ENCODE measurements around the gene PDE8B. TPM values are rescaled to one million over a fixed set of nuclear protein-coding genes. Genes with fewer than 3 reads are reported as not detected.

PDE8B gene
- total RNA-seq (0.38 TPM), polyA plus RNA-seq (1.5 TPM)
- long read RNA-seq, donor 1, result 0 reads
- long read RNA-seq, donor 2, result 0 reads
- long read RNA-seq, donor 3, partial matches to known transcripts, result 13 of 13 reads
- long read RNA-seq, donor 3, other reads (novel, unspliced or antisense), result 0 of 13 reads
- long read RNA-seq, donor 4, result 0 reads
- long read RNA-seq, donor 5, result 0 reads
- long read RNA-seq, donor 6, result 0 reads
- long read RNA-seq, donor 7, partial matches to known transcripts, result 6 of 15 reads
- long read RNA-seq, donor 7, other reads (novel, unspliced or antisense), result 9 of 15 reads
- long read RNA-seq, donor 8, result 0 reads
- long read RNA-seq, donor 9, result 0 reads
- long read RNA-seq, donor 10, result 0 reads

- peaks cover 33 to 56% of the 10 kb centered on the region in 2 donors for H3K27me3 ChIP-seq (ENCODE audit: control insufficient read depth in 2 of 2, insufficient read depth in 1 of 2, low read length in 1 of 2)
- WGBS, result 1% methylated on average over 108 of the region's 110 CpGs
These were observed at the start of gene PDE8B for GRCh38 chr5:77210091-77210963. TSS of gene PDE8B (plus strand) at chr5:77210680. CDS start at chr5:77210926, 246 bp downstream.

GRCh38 chr5:77163453-77163852 is 47.0 kb upstream of the PDE8B start:
- Histone ChIP-seq H3K36me3 (ENCODE audit: control insufficient read depth in 2 of 2, insufficient read depth in 2 of 2, low read length in 1 of 2) (no peaks in the 10 kb centered on the region), H3K9me3 (ENCODE audit: control insufficient read depth in 2 of 2, insufficient read depth in 1 of 2, low read length in 1 of 2) (no peaks in the 10 kb centered on the region), H3K27ac (ENCODE audit: low read depth in 1 of 2, low read length in 1 of 2) (no peak overlapping the region), H3K4me1 (ENCODE audit: control insufficient read depth in 2 of 2, insufficient read depth in 2 of 2, low read length in 2 of 2) (no peaks in the 10 kb centered on the region), H3K4me3 (ENCODE audit: low read length in 2 of 2) (no peak overlapping the region), H3K27me3 (ENCODE audit: control insufficient read depth in 2 of 2, insufficient read depth in 1 of 2, low read length in 1 of 2) (no peaks in the 10 kb centered on the region)
- 95% methylated on average over 2 of the region's 2 CpGs for WGBS
- no peak for DNase-seq (ENCODE audit: low read depth in 6 of 9, low spot score in 9 of 9)

More at GRCh38 chr5:77210091-77210963, at the start of gene PDE8B:
- Histone ChIP-seq H3K4me1 (ENCODE audit: control insufficient read depth in 2 of 2, insufficient read depth in 2 of 2, low read length in 2 of 2) (peaks cover 0 to 6% of the 10 kb centered on the region in 2 donors), H3K27ac (ENCODE audit: low read depth in 1 of 2, low read length in 1 of 2) (no peak within 1 kb of the TSS), H3K9me3 (ENCODE audit: control insufficient read depth in 2 of 2, insufficient read depth in 1 of 2, low read length in 1 of 2) (no peaks in the 10 kb centered on the region), H3K36me3 (ENCODE audit: control insufficient read depth in 2 of 2, insufficient read depth in 2 of 2, low read length in 1 of 2) (no peaks in the 10 kb centered on the region), H3K4me3 (ENCODE audit: low read length in 2 of 2) (peak within 1 kb of the TSS in 1 of 2 donors; percentile 55)
- peak in 1 of 9 donors; percentile 13 for DNase-seq (ENCODE audit: low read depth in 6 of 9, low spot score in 9 of 9)

- Histone ChIP-seq H3K4me3 (ENCODE audit: low read length in 2 of 2) (no peak overlapping the region), H3K27ac (ENCODE audit: low read depth in 1 of 2, low read length in 1 of 2) (no peak overlapping the region), H3K27me3 (ENCODE audit: control insufficient read depth in 2 of 2, insufficient read depth in 1 of 2, low read length in 1 of 2) (no peaks in the 10 kb centered on the region), H3K36me3 (ENCODE audit: control insufficient read depth in 2 of 2, insufficient read depth in 2 of 2, low read length in 1 of 2) (no peaks in the 10 kb centered on the region), H3K4me1 (ENCODE audit: control insufficient read depth in 2 of 2, insufficient read depth in 2 of 2, low read length in 2 of 2) (no peaks in the 10 kb centered on the region), H3K9me3 (ENCODE audit: control insufficient read depth in 2 of 2, insufficient read depth in 1 of 2, low read length in 1 of 2) (no peaks in the 10 kb centered on the region)
- no peak for DNase-seq (ENCODE audit: low read depth in 6 of 9, low spot score in 9 of 9)
These were observed 43.4 kb upstream of the PDE8B start for GRCh38 chr5:77167063-77167462.

- H3K27ac ChIP-seq (ENCODE audit: low read depth in 1 of 2, low read length in 1 of 2), result no peak overlapping the region
- no peaks in the 10 kb centered on the region for H3K4me1 ChIP-seq (ENCODE audit: control insufficient read depth in 2 of 2, insufficient read depth in 2 of 2, low read length in 2 of 2)
- no peak overlapping the region for H3K4me3 ChIP-seq (ENCODE audit: low read length in 2 of 2)
- DNase-seq (ENCODE audit: low read depth in 6 of 9, low spot score in 9 of 9), result no peak
- no peaks in the 10 kb centered on the region for H3K9me3 ChIP-seq (ENCODE audit: control insufficient read depth in 2 of 2, insufficient read depth in 1 of 2, low read length in 1 of 2)
- no peaks in the 10 kb centered on the region for H3K27me3 ChIP-seq (ENCODE audit: control insufficient read depth in 2 of 2, insufficient read depth in 1 of 2, low read length in 1 of 2)
- WGBS, result 89% methylated on average over 4 of the region's 4 CpGs
- H3K36me3 ChIP-seq (ENCODE audit: control insufficient read depth in 2 of 2, insufficient read depth in 2 of 2, low read length in 1 of 2), result no peaks in the 10 kb centered on the region
These were observed 42.8 kb upstream of the PDE8B start for GRCh38 chr5:77167695-77168121.

GRCh38 chr5:77168161-77168878 is 42.2 kb upstream of the PDE8B start:
- Histone ChIP-seq H3K9me3 (ENCODE audit: control insufficient read depth in 2 of 2, insufficient read depth in 1 of 2, low read length in 1 of 2) (no peaks in the 10 kb centered on the region), H3K27ac (ENCODE audit: low read depth in 1 of 2, low read length in 1 of 2) (no peak overlapping the region), H3K4me3 (ENCODE audit: low read length in 2 of 2) (no peak overlapping the region), H3K4me1 (ENCODE audit: control insufficient read depth in 2 of 2, insufficient read depth in 2 of 2, low read length in 2 of 2) (no peaks in the 10 kb centered on the region), H3K36me3 (ENCODE audit: control insufficient read depth in 2 of 2, insufficient read depth in 2 of 2, low read length in 1 of 2) (no peaks in the 10 kb centered on the region), H3K27me3 (ENCODE audit: control insufficient read depth in 2 of 2, insufficient read depth in 1 of 2, low read length in 1 of 2) (no peaks in the 10 kb centered on the region)
- no peak for DNase-seq (ENCODE audit: low read depth in 6 of 9, low spot score in 9 of 9)
- whole genome bisulfite sequencing, result 90% methylated on average over 9 of the region's 9 CpGs

- DNase-seq (ENCODE audit: low read depth in 6 of 9, low spot score in 9 of 9), result no peak
- Histone ChIP-seq H3K4me1 (ENCODE audit: control insufficient read depth in 2 of 2, insufficient read depth in 2 of 2, low read length in 2 of 2) (no peaks in the 10 kb centered on the region), H3K9me3 (ENCODE audit: control insufficient read depth in 2 of 2, insufficient read depth in 1 of 2, low read length in 1 of 2) (no peaks in the 10 kb centered on the region), H3K4me3 (ENCODE audit: low read length in 2 of 2) (no peak overlapping the region), H3K27ac (ENCODE audit: low read depth in 1 of 2, low read length in 1 of 2) (no peak overlapping the region), H3K36me3 (ENCODE audit: control insufficient read depth in 2 of 2, insufficient read depth in 2 of 2, low read length in 1 of 2) (no peaks in the 10 kb centered on the region), H3K27me3 (ENCODE audit: control insufficient read depth in 2 of 2, insufficient read depth in 1 of 2, low read length in 1 of 2) (no peaks in the 10 kb centered on the region)
- WGBS, result 80% methylated on average over 3 of the region's 3 CpGs
These were observed 41.6 kb upstream of the PDE8B start for GRCh38 chr5:77168879-77169244.

GRCh38 chr5:77170196-77170890 is 40.1 kb upstream of the PDE8B start:
- H3K9me3 ChIP-seq (ENCODE audit: control insufficient read depth in 2 of 2, insufficient read depth in 1 of 2, low read length in 1 of 2), result no peaks in the 10 kb centered on the region

GRCh38 chr5:77171141-77171910 is 39.2 kb upstream of the PDE8B start:
- H3K9me3 ChIP-seq (ENCODE audit: control insufficient read depth in 2 of 2, insufficient read depth in 1 of 2, low read length in 1 of 2), result no peaks in the 10 kb centered on the region
- no peaks in the 10 kb centered on the region for H3K36me3 ChIP-seq (ENCODE audit: control insufficient read depth in 2 of 2, insufficient read depth in 2 of 2, low read length in 1 of 2)
- 97% methylated on average over 7 of the region's 7 CpGs for WGBS
- H3K27ac ChIP-seq (ENCODE audit: low read depth in 1 of 2, low read length in 1 of 2), result no peak overlapping the region
- no peak for DNase-seq (ENCODE audit: low read depth in 6 of 9, low spot score in 9 of 9)
- peaks cover 0 to 3% of the 10 kb centered on the region in 2 donors for H3K27me3 ChIP-seq (ENCODE audit: control insufficient read depth in 2 of 2, insufficient read depth in 1 of 2, low read length in 1 of 2)
- H3K4me3 ChIP-seq (ENCODE audit: low read length in 2 of 2), result no peak overlapping the region
- H3K4me1 ChIP-seq (ENCODE audit: control insufficient read depth in 2 of 2, insufficient read depth in 2 of 2, low read length in 2 of 2), result no peaks in the 10 kb centered on the region

More at GRCh38 chr5:77170196-77170890, 40.1 kb upstream of the PDE8B start:
- H3K27ac ChIP-seq (ENCODE audit: low read depth in 1 of 2, low read length in 1 of 2), result no peak overlapping the region
- 94% methylated on average over 6 of the region's 6 CpGs for WGBS
- H3K4me1 ChIP-seq (ENCODE audit: control insufficient read depth in 2 of 2, insufficient read depth in 2 of 2, low read length in 2 of 2), result no peaks in the 10 kb centered on the region
- DNase-seq (ENCODE audit: low read depth in 6 of 9, low spot score in 9 of 9), result no peak
- H3K36me3 ChIP-seq (ENCODE audit: control insufficient read depth in 2 of 2, insufficient read depth in 2 of 2, low read length in 1 of 2), result no peaks in the 10 kb centered on the region
- H3K27me3 ChIP-seq (ENCODE audit: control insufficient read depth in 2 of 2, insufficient read depth in 1 of 2, low read length in 1 of 2), result no peaks in the 10 kb centered on the region
- no peak overlapping the region for H3K4me3 ChIP-seq (ENCODE audit: low read length in 2 of 2)
